HepG2 (cell line): ENCODE results near the gene SEMA3F. TPM values are rescaled to one million over a fixed set of nuclear protein-coding genes. Genes with fewer than 3 reads are reported as not detected.

Source experiments
- ARID4A ChIP-seq: sonication (generic); formaldehyde crosslinking; IDR thresholded peaks from 2 replicates; pipeline ENCODE4 v1.5.0; 2020; ENCODE audit warnings: mild to moderate bottlenecking, missing genetic modification reagents, borderline replicate concordance
- KLF15 ChIP-seq: sonication (generic); formaldehyde crosslinking; IDR thresholded peaks from 2 replicates; pipeline ENCODE4 v1.8.1; 2023; ENCODE audit warnings: borderline replicate concordance, mild to moderate bottlenecking, inconsistent platforms, missing genetic modification reagents, mixed read lengths
- MBNL3 ChIP-seq: fragments of 250-450 bp; sonication (Bioruptor Pico); conservative IDR thresholded peaks from 2 replicates; pipeline ENCODE4 v1.8.0; 2022; ENCODE audit warnings: mild to moderate bottlenecking, inconsistent platforms
- NFRKB ChIP-seq: fragments of 450-650 bp; IDR thresholded peaks from 2 replicates; pipeline ENCODE4 v1.6.1; 2017
- NRL ChIP-seq: sonication (generic); formaldehyde crosslinking; IDR thresholded peaks from 2 replicates; pipeline ENCODE4 v1.5.0; 2020; ENCODE audit warnings: missing genetic modification reagents, mild to moderate bottlenecking, moderate library complexity, borderline replicate concordance
- PAX8 ChIP-seq: sonication (generic); formaldehyde crosslinking; IDR thresholded peaks from 2 replicates; pipeline ENCODE4 v1.8.0; 2022; ENCODE audit warnings: mild to moderate bottlenecking, missing genetic modification reagents, borderline replicate concordance
- PHF8 ChIP-seq: sonication (generic); formaldehyde crosslinking; IDR thresholded peaks from 2 replicates; pipeline ENCODE4 v1.5.0; 2020; ENCODE audit warnings: missing genetic modification reagents
- SATB2 ChIP-seq: sonication (generic); formaldehyde crosslinking; IDR thresholded peaks from 2 replicates; pipeline ENCODE4 v1.5.0; 2020; ENCODE audit warnings: missing genetic modification reagents
- SMYD3 ChIP-seq: sonication (generic); formaldehyde crosslinking; IDR thresholded peaks from 2 replicates; pipeline ENCODE4 v1.8.1; 2023; ENCODE audit warnings: mild to moderate bottlenecking, missing genetic modification reagents
- XBP1 ChIP-seq: sonication (generic); formaldehyde crosslinking; IDR thresholded peaks from 2 replicates; pipeline ENCODE4 v1.5.0; 2020; ENCODE audit warnings: missing genetic modification reagents
- ZBTB20 ChIP-seq: sonication (generic); formaldehyde crosslinking; IDR thresholded peaks from 2 replicates; pipeline ENCODE4 v1.8.1; 2023; ENCODE audit warnings: missing genetic modification reagents, low read depth, mild to moderate bottlenecking, borderline replicate concordance
- ZNF24 ChIP-seq: fragments of 450-650 bp; IDR thresholded peaks from 2 replicates; pipeline ENCODE4 v1.6.1; 2017; ENCODE audit warnings: antibody characterized with exemption, mild to moderate bottlenecking
- ZNF292 ChIP-seq: sonication (generic); formaldehyde crosslinking; IDR thresholded peaks from 2 replicates; pipeline ENCODE4 v1.8.1; 2022; ENCODE audit warnings: mild to moderate bottlenecking, low read depth, missing genetic modification reagents, borderline replicate concordance
- ZNF441 ChIP-seq: sonication (generic); formaldehyde crosslinking; IDR thresholded peaks from 2 replicates; pipeline ENCODE4 v1.7.0; 2021; ENCODE audit warnings: missing genetic modification reagents, borderline replicate concordance
- ZNF513 ChIP-seq: sonication (generic); formaldehyde crosslinking; conservative IDR thresholded peaks from 2 replicates; pipeline ENCODE4 v1.5.0; 2020; ENCODE audit warnings: missing genetic modification reagents
- polyA plus RNA-seq, 8 experiments: library from polyadenylated mRNA; depleted of rRNA in 3 of 8; stranded (reverse) in 7 of 8; unstranded in 1 of 8; fragments of >200 nt; fragmentation: Illumina TruSeq in 4 of 8; extraction: Trizol in 4 of 8; gene quantifications; 2 replicates each; pipeline versions ENCODE4 v1.2.1 to v1.2.3, GENCODE V29; 2011 to 2016; ENCODE audit warnings: low read depth in 4 of 8, missing spikeins in 1 of 8, mixed read lengths in 1 of 8; ENCODE audit not compliant: insufficient read depth in 1 of 8
- total RNA-seq, 5 experiments: library from RNA; depleted of rRNA; stranded (reverse); fragments of >200 nt; fragmentation: Illumina TruSeq; extraction: Trizol; gene quantifications; 2 replicates each; pipeline ENCODE4 v1.2.3, GENCODE V29; 2016; ENCODE audit warnings: low read depth in 1 of 5
- TF ChIP-seq, protein P1 (sequence below), 2 experiments: sonication (generic) in 1 of 2; formaldehyde crosslinking in 1 of 2; IDR thresholded peaks; 2 replicates each; pipeline versions ENCODE4 v1.5.1 to v1.6.1; 2011 to 2020; ENCODE audit warnings: borderline replicate concordance in 1 of 2, low read depth in 1 of 2, low read length in 1 of 2, mild to moderate bottlenecking in 1 of 2, missing genetic modification reagents in 1 of 2, moderate library complexity in 1 of 2
- TF ChIP-seq, protein P2 (sequence below): IDR thresholded peaks from 2 replicates; pipeline ENCODE4 v1.4.0; 2020; ENCODE audit warnings: mild to moderate bottlenecking, missing genetic modification reagents
- TF ChIP-seq, protein P3 (sequence below): IDR thresholded peaks from 2 replicates; pipeline ENCODE4 v1.6.1; 2012; ENCODE audit warnings: inconsistent platforms

Gene SEMA3F
- total and polyA plus RNA-seq, 2 of the 13 experiments (the other 11 are each of a cell fraction or from before 2014, with no cell fraction given), result 7.6 to 17.2 TPM

DNA sequence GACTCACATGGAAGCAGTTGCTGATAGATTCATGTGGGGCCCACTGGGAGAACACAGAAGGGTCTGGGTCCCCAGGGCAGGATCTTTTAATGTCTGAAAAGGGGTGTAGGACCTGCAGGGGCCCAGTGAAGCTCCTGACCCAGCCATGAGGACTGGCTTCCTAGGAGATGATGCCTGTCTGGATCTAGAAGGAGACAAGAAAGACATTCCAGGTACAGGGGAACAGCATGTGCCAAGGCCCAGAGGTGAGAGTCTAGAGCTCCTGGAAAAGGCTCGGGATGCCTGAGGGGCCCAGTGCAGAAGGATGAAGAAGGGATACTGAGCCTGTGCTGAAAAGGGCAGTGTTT, 4.7 kb upstream of the SEMA3F start (continued):
- 0 out of 2 replicates have a peak, but pooled peaks have one; percentile 8 for TF ChIP-seq PHF8 (CRISPR knock-in tag)
- no peak for TF ChIP-seq ZNF513 (CRISPR knock-in tag)
- 0 out of 2 replicates have a peak, but pooled peaks have one; percentile 77 for TF ChIP-seq PAX8 (CRISPR knock-in tag)
- 0 out of 2 replicates have a peak, but pooled peaks have one; percentile 20 for TF ChIP-seq SMYD3 (CRISPR knock-in tag)
- TF ChIP-seq, protein P1, sequence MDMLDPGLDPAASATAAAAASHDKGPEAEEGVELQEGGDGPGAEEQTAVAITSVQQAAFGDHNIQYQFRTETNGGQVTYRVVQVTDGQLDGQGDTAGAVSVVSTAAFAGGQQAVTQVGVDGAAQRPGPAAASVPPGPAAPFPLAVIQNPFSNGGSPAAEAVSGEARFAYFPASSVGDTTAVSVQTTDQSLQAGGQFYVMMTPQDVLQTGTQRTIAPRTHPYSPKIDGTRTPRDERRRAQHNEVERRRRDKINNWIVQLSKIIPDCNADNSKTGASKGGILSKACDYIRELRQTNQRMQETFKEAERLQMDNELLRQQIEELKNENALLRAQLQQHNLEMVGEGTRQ (IDR thresholded peaks at IDR 0.05; ENCODE audit: low read depth, low read length), result no peak
- TF ChIP-seq, protein P1 (CRISPR knock-in tag; IDR thresholded peaks at IDR 0.05; ENCODE audit: borderline replicate concordance), result no peak
- no peak for TF ChIP-seq MBNL3 (CRISPR knock-in tag)
- TF ChIP-seq NRL (CRISPR knock-in tag), result no peak
- no peak for TF ChIP-seq XBP1 (CRISPR knock-in tag)
- TF ChIP-seq KLF15, result no peak
- no peak for TF ChIP-seq ZNF292 (CRISPR knock-in tag)
- TF ChIP-seq, protein P2, sequence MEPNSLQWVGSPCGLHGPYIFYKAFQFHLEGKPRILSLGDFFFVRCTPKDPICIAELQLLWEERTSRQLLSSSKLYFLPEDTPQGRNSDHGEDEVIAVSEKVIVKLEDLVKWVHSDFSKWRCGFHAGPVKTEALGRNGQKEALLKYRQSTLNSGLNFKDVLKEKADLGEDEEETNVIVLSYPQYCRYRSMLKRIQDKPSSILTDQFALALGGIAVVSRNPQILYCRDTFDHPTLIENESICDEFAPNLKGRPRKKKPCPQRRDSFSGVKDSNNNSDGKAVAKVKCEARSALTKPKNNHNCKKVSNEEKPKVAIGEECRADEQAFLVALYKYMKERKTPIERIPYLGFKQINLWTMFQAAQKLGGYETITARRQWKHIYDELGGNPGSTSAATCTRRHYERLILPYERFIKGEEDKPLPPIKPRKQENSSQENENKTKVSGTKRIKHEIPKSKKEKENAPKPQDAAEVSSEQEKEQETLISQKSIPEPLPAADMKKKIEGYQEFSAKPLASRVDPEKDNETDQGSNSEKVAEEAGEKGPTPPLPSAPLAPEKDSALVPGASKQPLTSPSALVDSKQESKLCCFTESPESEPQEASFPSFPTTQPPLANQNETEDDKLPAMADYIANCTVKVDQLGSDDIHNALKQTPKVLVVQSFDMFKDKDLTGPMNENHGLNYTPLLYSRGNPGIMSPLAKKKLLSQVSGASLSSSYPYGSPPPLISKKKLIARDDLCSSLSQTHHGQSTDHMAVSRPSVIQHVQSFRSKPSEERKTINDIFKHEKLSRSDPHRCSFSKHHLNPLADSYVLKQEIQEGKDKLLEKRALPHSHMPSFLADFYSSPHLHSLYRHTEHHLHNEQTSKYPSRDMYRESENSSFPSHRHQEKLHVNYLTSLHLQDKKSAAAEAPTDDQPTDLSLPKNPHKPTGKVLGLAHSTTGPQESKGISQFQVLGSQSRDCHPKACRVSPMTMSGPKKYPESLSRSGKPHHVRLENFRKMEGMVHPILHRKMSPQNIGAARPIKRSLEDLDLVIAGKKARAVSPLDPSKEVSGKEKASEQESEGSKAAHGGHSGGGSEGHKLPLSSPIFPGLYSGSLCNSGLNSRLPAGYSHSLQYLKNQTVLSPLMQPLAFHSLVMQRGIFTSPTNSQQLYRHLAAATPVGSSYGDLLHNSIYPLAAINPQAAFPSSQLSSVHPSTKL (CRISPR knock-in tag), result no peak
- no peak for TF ChIP-seq ZNF24
- TF ChIP-seq ARID4A (CRISPR knock-in tag), result no peak
- no peak for TF ChIP-seq SATB2 (CRISPR knock-in tag)
- TF ChIP-seq NFRKB, result no peak
- TF ChIP-seq, protein P3, sequence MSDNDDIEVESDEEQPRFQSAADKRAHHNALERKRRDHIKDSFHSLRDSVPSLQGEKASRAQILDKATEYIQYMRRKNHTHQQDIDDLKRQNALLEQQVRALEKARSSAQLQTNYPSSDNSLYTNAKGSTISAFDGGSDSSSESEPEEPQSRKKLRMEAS, result peak; percentile 3
- TF ChIP-seq ZBTB20, result no peak
- TF ChIP-seq ZNF441, result no peak
